ENCODE results near the gene PKP1. TPM values are rescaled to one million over a fixed set of nuclear protein-coding genes. Genes with fewer than 3 reads are reported as not detected.
"Not testable (repeated sequence)": the region's sequence is repeated elsewhere in the genome, so short reads cannot be mapped to it uniquely, and the experiment has no call there.

PKP1 gene
- total RNA-seq, 1 donor from 2014 or later: not detected

GRCh38 chr1:201253411-201253810 is 29.9 kb upstream of the PKP1 start:
- TF ChIP-seq CTCF (IDR thresholded peaks at IDR 0.05; ENCODE audit: unreplicated experiment): no peak
- H3K27me3 Mint-ChIP-seq: peaks cover 5% of the 10 kb centered on the region
- H3K36me3 Mint-ChIP-seq (ENCODE audit: insufficient read depth): no peaks in the 10 kb centered on the region
- no peaks in the 10 kb centered on the region for H3K9me3 Mint-ChIP-seq (ENCODE audit: low read depth)
- no peak overlapping the region for H3K27ac Mint-ChIP-seq
- no peak for DNase-seq (ENCODE audit: low spot score, unreplicated experiment)
- no peak overlapping the region for H3K4me3 Mint-ChIP-seq (ENCODE audit: low read depth)
- H3K4me1 Mint-ChIP-seq (ENCODE audit: low read depth): no peaks in the 10 kb centered on the region

GRCh38 chr1:201253906-201254624 is 29.2 kb upstream of the PKP1 start:
- no peak for TF ChIP-seq CTCF (IDR thresholded peaks at IDR 0.05; ENCODE audit: unreplicated experiment)
- H3K4me1 Mint-ChIP-seq (ENCODE audit: low read depth): no peaks in the 10 kb centered on the region
- no peak overlapping the region for H3K4me3 Mint-ChIP-seq (ENCODE audit: low read depth)
- H3K27me3 Mint-ChIP-seq: peaks cover 9% of the 10 kb centered on the region
- H3K27ac Mint-ChIP-seq: no peak overlapping the region
- H3K9me3 Mint-ChIP-seq (ENCODE audit: low read depth): no peaks in the 10 kb centered on the region
- no peaks in the 10 kb centered on the region for H3K36me3 Mint-ChIP-seq (ENCODE audit: insufficient read depth)
- DNase-seq (ENCODE audit: low spot score, unreplicated experiment): no peak

GRCh38 chr1:201254625-201255478 is 28.5 kb upstream of the PKP1 start:
- Mint-ChIP-seq H3K36me3 (ENCODE audit: insufficient read depth) (no peaks in the 10 kb centered on the region), H3K4me3 (ENCODE audit: low read depth) (no peak overlapping the region), H3K4me1 (ENCODE audit: low read depth) (no peaks in the 10 kb centered on the region), H3K9me3 (ENCODE audit: low read depth) (no peaks in the 10 kb centered on the region), H3K27ac (no peak overlapping the region), H3K27me3 (peaks cover 9% of the 10 kb centered on the region)
- TF ChIP-seq CTCF (IDR thresholded peaks at IDR 0.05; ENCODE audit: unreplicated experiment): peak; percentile 95
- DNase-seq (ENCODE audit: low spot score, unreplicated experiment): peak; percentile 96

- no peak for TF ChIP-seq CTCF (IDR thresholded peaks at IDR 0.05; ENCODE audit: unreplicated experiment)
- Mint-ChIP-seq H3K4me3 (ENCODE audit: low read depth) (no peak overlapping the region), H3K9me3 (ENCODE audit: low read depth) (no peaks in the 10 kb centered on the region), H3K4me1 (ENCODE audit: low read depth) (peaks cover 2% of the 10 kb centered on the region), H3K27me3 (peaks cover 14% of the 10 kb centered on the region), H3K36me3 (ENCODE audit: insufficient read depth) (no peaks in the 10 kb centered on the region), H3K27ac (no peak overlapping the region)
- no peak for DNase-seq (ENCODE audit: low spot score, unreplicated experiment)
Observed at GRCh38 chr1:201255479-201256362, 27.6 kb upstream of the PKP1 start.

- peaks cover 26% of the 10 kb centered on the region for H3K27me3 Mint-ChIP-seq
Observed at GRCh38 chr1:201258132-201258531, 25.2 kb upstream of the PKP1 start.

More at GRCh38 chr1:201258132-201258531, 25.2 kb upstream of the PKP1 start:
- not testable (repeated sequence) for H3K4me1 Mint-ChIP-seq (ENCODE audit: low read depth); H3K9me3 Mint-ChIP-seq (ENCODE audit: low read depth); DNase-seq (ENCODE audit: low spot score, unreplicated experiment); H3K36me3 Mint-ChIP-seq (ENCODE audit: insufficient read depth); H3K27ac Mint-ChIP-seq; H3K4me3 Mint-ChIP-seq (ENCODE audit: low read depth)

Measured in progenitor cell of endocrine pancreas (in vitro differentiated cells).